Activated naive CD4-positive, alpha-beta T cell treated with anti-CD3 and anti-CD28 coated beads, Interleukin-2, amount 50 U/mL, for 24 hours (primary cell): ENCODE data around the gene PPP2R3B.
"Not testable (repeated sequence)": the region's sequence is repeated elsewhere in the genome, so short reads cannot be mapped to it uniquely, and the experiment has no call there.

ENCODE experiments used
- H3K27ac Mint-ChIP-seq: one replicate; pipeline ENCODE4 v1.8.0; 2021; ENCODE audit warnings: mild to moderate bottlenecking, mixed read lengths
- H3K27me3 Mint-ChIP-seq: one replicate; pipeline ENCODE4 v1.8.0; 2021; ENCODE audit warnings: mixed read lengths
- H3K36me3 Mint-ChIP-seq: one replicate; pipeline ENCODE4 v1.8.0; 2021; ENCODE audit warnings: mixed read lengths
- H3K4me1 Mint-ChIP-seq: one replicate; pipeline ENCODE4 v1.8.0; 2021; ENCODE audit warnings: mixed read lengths
- H3K4me3 Mint-ChIP-seq: one replicate; pipeline ENCODE4 v1.8.0; 2021; ENCODE audit warnings: mild to moderate bottlenecking, mixed read lengths
- H3K9me3 Mint-ChIP-seq: one replicate; pipeline ENCODE4 v1.8.0; 2021; ENCODE audit warnings: mixed read lengths

PPP2R3B gene

DNA sequence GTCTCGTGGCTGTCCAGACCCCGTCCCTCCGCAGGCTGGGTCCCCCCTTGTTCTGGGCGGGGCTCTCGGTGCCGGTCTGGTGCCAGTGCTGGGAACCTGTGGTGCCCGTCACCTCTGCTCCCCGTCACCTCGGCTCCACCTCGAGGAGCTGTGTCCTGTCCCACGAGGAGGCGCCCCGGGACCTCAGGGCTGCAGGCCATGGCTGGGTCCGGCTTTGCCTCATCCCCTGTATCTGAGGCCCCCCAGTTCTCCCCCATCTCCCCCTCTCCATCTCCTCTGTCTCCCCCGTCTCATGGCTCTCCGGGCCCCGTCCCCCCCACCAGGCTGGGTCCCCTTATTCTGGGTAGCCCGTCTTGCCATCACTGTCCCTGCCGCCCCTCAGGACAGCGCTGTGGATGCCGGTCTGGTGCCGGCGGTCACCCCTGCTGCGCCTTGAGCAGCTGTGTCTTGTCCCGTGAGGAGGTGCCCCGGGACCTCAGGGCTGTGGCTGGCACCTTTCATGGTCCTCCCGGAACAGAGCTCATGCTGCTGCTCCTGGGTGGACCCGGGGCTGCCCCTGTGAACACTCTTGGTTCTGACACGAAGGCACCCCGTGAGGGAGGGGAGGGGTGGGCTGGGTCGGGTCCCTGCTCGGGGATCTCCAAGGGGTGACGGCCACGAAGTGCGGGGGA is 54.7 kb downstream of the PPP2R3B start:
- Mint-ChIP-seq H3K9me3 (no peaks in the 10 kb centered on the region), H3K36me3 (peaks cover 3% of the 10 kb centered on the region), H3K27ac (no peak overlapping the region), H3K4me3 (peak overlapping the region; percentile 39), H3K4me1 (no peaks in the 10 kb centered on the region), H3K27me3 (no peaks in the 10 kb centered on the region)

DNA sequence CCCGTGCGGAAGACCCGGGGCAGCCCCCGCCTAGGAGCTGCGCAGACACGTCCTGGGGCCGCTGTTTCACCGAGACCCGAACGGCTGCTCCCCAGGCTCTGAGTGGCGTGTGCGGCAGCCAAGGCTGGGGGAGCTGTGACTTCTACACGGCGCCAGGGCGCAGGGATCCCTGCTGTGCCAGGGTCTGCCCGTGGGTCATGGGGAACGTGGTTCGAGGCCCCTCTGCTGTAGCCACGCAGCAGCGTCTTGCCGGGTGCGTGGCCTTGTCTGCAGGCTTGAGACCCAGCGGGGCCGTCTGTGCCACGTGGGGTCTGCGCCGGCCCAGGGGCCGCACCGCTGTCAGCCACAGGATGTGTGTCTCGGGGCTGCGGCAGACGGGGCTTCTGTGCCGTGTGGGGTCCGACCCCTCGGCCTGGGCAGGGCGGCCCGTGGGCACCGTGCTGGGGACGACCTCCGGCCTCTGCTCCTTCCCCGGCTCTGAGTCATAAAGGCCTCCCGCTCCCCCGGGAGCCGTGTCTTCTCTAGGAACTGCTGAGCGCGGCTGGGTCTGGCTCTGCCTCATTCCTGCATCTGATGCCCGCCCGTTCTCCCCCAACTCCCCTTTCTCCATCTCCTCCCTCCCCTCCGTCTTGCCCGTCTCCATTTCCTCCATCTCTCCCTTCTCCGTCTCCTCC is 55.4 kb downstream of the PPP2R3B start:
- H3K36me3 Mint-ChIP-seq, result no peaks in the 10 kb centered on the region
- H3K4me3 Mint-ChIP-seq, result peak overlapping the region; percentile 39
- H3K9me3 Mint-ChIP-seq, result no peaks in the 10 kb centered on the region
- H3K4me1 Mint-ChIP-seq, result no peaks in the 10 kb centered on the region
- no peak overlapping the region for H3K27ac Mint-ChIP-seq
- no peaks in the 10 kb centered on the region for H3K27me3 Mint-ChIP-seq

DNA sequence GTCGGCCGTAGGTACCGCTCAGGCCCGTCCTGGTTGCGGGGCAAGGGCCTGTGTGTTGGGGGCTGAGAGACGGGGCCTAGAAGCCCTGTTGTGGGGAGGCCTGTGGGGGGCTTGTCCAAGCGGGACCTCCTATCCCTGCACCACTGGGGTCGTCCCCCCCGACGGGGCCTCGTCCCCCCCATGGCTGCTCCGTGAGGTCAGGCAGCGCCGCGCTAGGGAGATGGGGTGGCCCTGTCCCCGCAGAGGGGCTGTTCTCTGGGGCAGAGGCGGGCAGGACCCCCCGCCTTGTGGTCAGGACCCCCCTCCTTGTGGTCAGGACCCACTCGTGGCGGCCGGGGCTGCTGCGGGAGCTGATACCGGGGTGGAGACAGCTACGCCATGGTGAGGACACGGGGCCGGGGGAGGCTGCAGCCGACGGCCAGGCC is 56.0 kb downstream of the PPP2R3B start:
- Mint-ChIP-seq H3K4me3 (peak overlapping the region; percentile 33), H3K27ac (no peak overlapping the region), H3K36me3 (no peaks in the 10 kb centered on the region), H3K4me1 (no peaks in the 10 kb centered on the region), H3K27me3 (no peaks in the 10 kb centered on the region), H3K9me3 (no peaks in the 10 kb centered on the region)

DNA sequence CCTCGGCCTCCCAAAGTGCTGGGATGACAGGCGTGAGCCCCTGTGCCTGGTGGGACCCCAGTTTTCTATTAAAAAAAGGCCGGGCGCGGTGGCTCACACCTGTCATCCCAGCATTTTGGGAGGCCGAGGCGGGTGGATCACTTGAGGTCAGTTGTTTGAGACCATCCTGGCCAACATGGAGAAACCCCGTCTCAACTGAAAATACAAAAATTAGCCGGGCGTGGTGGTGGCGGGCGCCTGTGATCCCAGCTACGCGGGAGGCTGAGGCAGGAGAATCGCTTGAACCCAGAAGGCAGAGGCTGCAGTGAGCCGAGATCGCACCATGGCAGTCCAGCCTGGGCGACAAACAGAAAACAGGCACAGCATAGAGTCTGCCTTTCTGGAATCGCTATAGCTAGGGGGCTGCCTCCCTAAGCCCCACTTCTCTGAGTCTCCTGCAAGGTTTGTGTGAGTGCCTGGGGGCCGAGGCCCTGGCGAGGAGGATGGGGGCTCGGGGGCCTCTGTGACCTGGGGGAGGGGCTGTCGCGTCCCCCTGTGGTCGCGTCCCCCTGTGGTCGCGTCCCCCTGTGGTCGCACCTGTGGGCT is 56.5 kb downstream of the PPP2R3B start:
- not testable (repeated sequence) for H3K27me3 Mint-ChIP-seq, H3K27ac Mint-ChIP-seq, H3K36me3 Mint-ChIP-seq, H3K9me3 Mint-ChIP-seq, H3K4me3 Mint-ChIP-seq, H3K4me1 Mint-ChIP-seq

DNA sequence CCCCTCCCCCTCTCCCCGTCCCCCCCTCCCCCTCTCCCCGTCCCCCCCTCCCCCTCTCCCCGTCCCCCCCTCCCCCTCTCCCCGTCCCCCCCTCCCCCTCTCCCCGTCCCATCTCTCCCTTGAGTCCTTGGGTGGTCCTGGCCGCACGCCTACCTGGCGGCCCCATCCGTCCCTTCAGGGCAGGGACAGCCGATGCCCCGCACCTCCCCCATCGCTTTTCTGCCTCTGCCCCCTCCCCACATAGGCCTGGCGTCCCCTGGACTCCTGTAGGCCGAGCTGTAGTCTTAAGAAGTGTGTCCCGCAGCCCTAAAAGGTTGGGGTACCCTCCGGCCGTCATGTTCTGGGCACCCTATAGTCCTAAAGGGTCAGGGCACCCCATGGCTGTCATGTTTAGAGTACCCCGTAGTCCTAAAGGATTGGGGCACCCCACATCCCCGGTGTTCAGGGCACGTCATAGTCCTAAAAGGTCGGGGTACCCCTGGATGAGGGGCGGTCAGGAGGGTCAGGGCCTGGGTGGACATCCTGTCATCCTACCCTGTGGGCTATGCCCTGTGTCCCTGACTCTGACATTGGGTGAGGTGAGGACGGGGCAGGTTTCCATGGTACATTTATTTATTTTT is 57.3 kb downstream of the PPP2R3B start:
- H3K4me3 Mint-ChIP-seq, result no peak overlapping the region
- no peaks in the 10 kb centered on the region for H3K27me3 Mint-ChIP-seq
- no peaks in the 10 kb centered on the region for H3K36me3 Mint-ChIP-seq
- peaks cover 4% of the 10 kb centered on the region for H3K4me1 Mint-ChIP-seq
- no peak overlapping the region for H3K27ac Mint-ChIP-seq
- H3K9me3 Mint-ChIP-seq, result no peaks in the 10 kb centered on the region

- no peak overlapping the region for H3K4me3 Mint-ChIP-seq
- no peaks in the 10 kb centered on the region for H3K9me3 Mint-ChIP-seq
- no peaks in the 10 kb centered on the region for H3K36me3 Mint-ChIP-seq
- H3K27ac Mint-ChIP-seq, result no peak overlapping the region
- H3K4me1 Mint-ChIP-seq, result peaks cover 20% of the 10 kb centered on the region
- no peaks in the 10 kb centered on the region for H3K27me3 Mint-ChIP-seq
Measured at GRCh38 chrX:327660-328126, 59.0 kb downstream of the PPP2R3B start.

DNA sequence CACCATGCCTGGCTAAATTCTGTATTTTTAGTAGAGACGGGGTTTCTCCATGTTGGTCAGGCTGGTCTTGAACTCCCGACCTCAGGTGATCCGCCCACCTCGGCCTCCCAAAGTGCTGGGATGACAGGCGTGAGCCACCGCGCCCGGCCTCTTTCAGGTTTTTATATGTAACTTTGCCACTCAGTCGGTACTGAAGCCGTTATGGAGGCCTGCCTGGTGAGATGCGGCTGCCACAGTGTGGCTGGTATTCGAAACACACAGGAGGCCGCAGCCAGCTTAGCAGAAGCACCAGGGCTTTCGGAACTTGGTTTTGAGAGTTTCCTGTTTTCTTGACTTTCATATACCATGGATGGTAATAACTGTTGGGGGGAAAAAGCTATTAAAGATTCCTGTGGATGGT is 62.0 kb downstream of the PPP2R3B start:
- Mint-ChIP-seq H3K27ac (peak overlapping the region; percentile 59), H3K4me1 (peaks cover 28% of the 10 kb centered on the region), H3K4me3 (peak overlapping the region; percentile 37)
- H3K36me3 Mint-ChIP-seq, H3K9me3 Mint-ChIP-seq, H3K27me3 Mint-ChIP-seq: not testable (repeated sequence)

DNA sequence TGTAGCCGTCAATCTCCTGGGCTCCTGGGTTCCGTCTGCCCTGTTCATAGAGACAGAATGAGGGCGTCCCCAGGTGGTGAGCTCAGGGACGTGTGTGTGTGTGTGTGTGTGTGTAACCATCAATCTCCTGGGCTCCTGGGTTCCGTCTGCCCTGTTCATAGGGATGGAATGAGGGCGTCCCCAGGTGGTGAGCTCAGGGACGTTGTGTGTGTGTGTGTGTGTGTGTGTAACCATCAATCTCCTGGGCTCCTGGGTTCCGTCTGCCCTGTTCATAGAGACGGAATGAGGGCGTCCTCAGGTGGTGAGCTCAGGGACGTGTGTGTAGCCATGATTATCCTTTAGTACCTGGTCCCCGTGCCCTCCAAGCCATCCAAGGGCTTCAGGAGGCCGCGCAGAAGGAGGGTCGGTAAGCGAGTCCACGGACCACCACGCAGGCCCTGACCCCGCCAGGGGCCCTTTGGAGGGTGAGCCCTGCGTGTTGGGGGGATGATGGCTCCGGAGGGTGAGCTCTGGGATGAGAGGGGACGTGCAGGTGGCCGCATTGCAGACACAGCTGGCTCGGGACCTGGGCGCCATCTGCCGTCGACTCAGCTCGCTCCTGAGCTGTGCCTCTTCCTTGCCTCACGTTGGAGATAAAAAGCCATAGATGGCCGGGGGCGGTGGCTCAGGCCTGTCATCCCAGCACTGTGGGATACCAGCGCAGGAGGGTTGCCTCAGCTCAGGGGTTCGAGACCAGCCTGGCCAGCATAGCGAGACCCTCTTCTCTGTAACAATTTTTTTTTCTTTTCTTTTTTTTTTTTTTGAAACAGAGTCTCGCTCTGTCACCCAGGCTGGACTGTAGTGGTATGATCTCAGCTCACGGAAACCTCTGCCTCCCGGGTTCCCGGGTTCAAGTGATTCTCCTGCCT is 62.7 kb downstream of the PPP2R3B start:
- Mint-ChIP-seq H3K4me3 (peak overlapping the region; percentile 84), H3K9me3 (no peaks in the 10 kb centered on the region), H3K27me3 (no peaks in the 10 kb centered on the region), H3K36me3 (no peaks in the 10 kb centered on the region), H3K27ac (peak overlapping the region; percentile 23), H3K4me1 (peaks cover 28% of the 10 kb centered on the region)

GRCh38 chrX:320126-320783 is 66.5 kb downstream of the PPP2R3B start:
- Mint-ChIP-seq H3K4me3 (peak overlapping the region; percentile 84), H3K27me3 (no peaks in the 10 kb centered on the region), H3K36me3 (no peaks in the 10 kb centered on the region), H3K27ac (peak overlapping the region; percentile 46), H3K9me3 (no peaks in the 10 kb centered on the region), H3K4me1 (peaks cover 31% of the 10 kb centered on the region)

GRCh38 chrX:319579-320125 is 67.1 kb downstream of the PPP2R3B start:
- Mint-ChIP-seq H3K27me3 (no peaks in the 10 kb centered on the region), H3K4me1 (peaks cover 28% of the 10 kb centered on the region), H3K4me3 (peak overlapping the region; percentile 84), H3K27ac (no peak overlapping the region), H3K36me3 (no peaks in the 10 kb centered on the region), H3K9me3 (no peaks in the 10 kb centered on the region)

- peaks cover 24% of the 10 kb centered on the region for H3K4me1 Mint-ChIP-seq
- H3K4me3 Mint-ChIP-seq, result peak within 1 kb of the TSS; percentile 87
- H3K27ac Mint-ChIP-seq, result peak within 1 kb of the TSS; percentile 92
- no peaks in the 10 kb centered on the region for H3K27me3 Mint-ChIP-seq
- no peaks in the 10 kb centered on the region for H3K36me3 Mint-ChIP-seq
- no peaks in the 10 kb centered on the region for H3K9me3 Mint-ChIP-seq
Measured at GRCh38 chrX:318739-319578, 67.7 kb downstream of the PPP2R3B start, which contains the start of gene GTPBP6. Gene GTPBP6, minus strand, starts transcription at chrX:318796. Its CDS starts 9 bp downstream, at chrX:318787.

GRCh38 chrX:318068-318738 is 68.5 kb downstream of the PPP2R3B start:
- Mint-ChIP-seq H3K36me3 (peaks cover 2% of the 10 kb centered on the region), H3K9me3 (no peaks in the 10 kb centered on the region), H3K4me3 (peak overlapping the region; percentile 87), H3K27ac (peak overlapping the region; percentile 92), H3K4me1 (peaks cover 16% of the 10 kb centered on the region), H3K27me3 (no peaks in the 10 kb centered on the region)

GRCh38 chrX:317424-318067 is 69.2 kb downstream of the PPP2R3B start:
- peak overlapping the region; percentile 87 for H3K4me3 Mint-ChIP-seq
- peak overlapping the region; percentile 92 for H3K27ac Mint-ChIP-seq
- H3K27me3 Mint-ChIP-seq, result no peaks in the 10 kb centered on the region
- peaks cover 2% of the 10 kb centered on the region for H3K36me3 Mint-ChIP-seq
- H3K9me3 Mint-ChIP-seq, result no peaks in the 10 kb centered on the region
- H3K4me1 Mint-ChIP-seq, result peaks cover 10% of the 10 kb centered on the region
